RPMI8226 (cell line): ENCODE data around the gene AMPD3.

Experiments
- DNase-seq: peaks from one replicate; pipeline ENCODE4 v3.0.0-alpha.2; 2015

The AMPD3 gene

GRCh38 chr11:10542776-10543175 is 87.7 kb downstream of the AMPD3 start:
- DNase-seq: no peak

- DNase-seq: no peak
These were observed 88.7 kb downstream of the AMPD3 start for GRCh38 chr11:10543782-10544181.

GRCh38 chr11:10544491-10545465 is 89.7 kb downstream of the AMPD3 start:
- no peak for DNase-seq

GRCh38 chr11:10550503-10551289 is 95.6 kb downstream of the AMPD3 start:
- no peak for DNase-seq

- no peak for DNase-seq
These were observed 96.2 kb downstream of the AMPD3 start for GRCh38 chr11:10551290-10551592.

- no peak for DNase-seq
These were observed 96.8 kb downstream of the AMPD3 start for GRCh38 chr11:10551845-10552352.

- DNase-seq: no peak
These were observed 101.5 kb downstream of the AMPD3 start for GRCh38 chr11:10556590-10556989.
